GM10266 (cell line): ENCODE data around the gene GRIK4.

ENCODE experiments used
- DNase-seq: peaks from one replicate; pipeline ENCODE4 v3.0.0; 2012; ENCODE audit errors: extremely low spot score
- TF ChIP-seq, protein P1 (sequence below): IDR thresholded peaks from 2 replicates; pipeline ENCODE4 v1.5.1; 2012; ENCODE audit warnings: mild to moderate bottlenecking, low read depth; ENCODE audit not compliant: control insufficient read depth, insufficient read depth; ENCODE audit errors: missing control alignments

GRIK4 gene

DNA sequence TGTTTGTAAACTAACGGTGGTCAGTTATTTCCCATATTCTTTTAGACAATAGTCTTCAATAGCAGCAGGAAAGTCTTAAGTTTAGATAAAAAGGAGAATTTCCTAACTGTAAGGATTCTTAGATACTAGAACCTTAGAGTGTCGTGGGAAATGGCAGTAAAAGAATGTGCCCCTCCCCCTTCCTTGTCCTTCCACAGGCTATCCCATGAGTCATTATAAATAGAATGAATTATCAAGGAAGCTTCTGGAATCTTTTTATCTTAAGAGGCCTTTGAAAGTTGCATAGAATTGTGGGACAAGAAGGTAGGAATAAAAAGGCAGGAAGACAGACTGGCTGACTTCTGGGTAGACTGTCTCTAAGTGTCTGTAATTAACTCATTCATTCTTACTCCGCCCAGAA, 347.2 kb downstream of the GRIK4 start:
- no peak for DNase-seq
- TF ChIP-seq, protein P1, sequence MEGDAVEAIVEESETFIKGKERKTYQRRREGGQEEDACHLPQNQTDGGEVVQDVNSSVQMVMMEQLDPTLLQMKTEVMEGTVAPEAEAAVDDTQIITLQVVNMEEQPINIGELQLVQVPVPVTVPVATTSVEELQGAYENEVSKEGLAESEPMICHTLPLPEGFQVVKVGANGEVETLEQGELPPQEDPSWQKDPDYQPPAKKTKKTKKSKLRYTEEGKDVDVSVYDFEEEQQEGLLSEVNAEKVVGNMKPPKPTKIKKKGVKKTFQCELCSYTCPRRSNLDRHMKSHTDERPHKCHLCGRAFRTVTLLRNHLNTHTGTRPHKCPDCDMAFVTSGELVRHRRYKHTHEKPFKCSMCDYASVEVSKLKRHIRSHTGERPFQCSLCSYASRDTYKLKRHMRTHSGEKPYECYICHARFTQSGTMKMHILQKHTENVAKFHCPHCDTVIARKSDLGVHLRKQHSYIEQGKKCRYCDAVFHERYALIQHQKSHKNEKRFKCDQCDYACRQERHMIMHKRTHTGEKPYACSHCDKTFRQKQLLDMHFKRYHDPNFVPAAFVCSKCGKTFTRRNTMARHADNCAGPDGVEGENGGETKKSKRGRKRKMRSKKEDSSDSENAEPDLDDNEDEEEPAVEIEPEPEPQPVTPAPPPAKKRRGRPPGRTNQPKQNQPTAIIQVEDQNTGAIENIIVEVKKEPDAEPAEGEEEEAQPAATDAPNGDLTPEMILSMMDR, result no peak

DNA sequence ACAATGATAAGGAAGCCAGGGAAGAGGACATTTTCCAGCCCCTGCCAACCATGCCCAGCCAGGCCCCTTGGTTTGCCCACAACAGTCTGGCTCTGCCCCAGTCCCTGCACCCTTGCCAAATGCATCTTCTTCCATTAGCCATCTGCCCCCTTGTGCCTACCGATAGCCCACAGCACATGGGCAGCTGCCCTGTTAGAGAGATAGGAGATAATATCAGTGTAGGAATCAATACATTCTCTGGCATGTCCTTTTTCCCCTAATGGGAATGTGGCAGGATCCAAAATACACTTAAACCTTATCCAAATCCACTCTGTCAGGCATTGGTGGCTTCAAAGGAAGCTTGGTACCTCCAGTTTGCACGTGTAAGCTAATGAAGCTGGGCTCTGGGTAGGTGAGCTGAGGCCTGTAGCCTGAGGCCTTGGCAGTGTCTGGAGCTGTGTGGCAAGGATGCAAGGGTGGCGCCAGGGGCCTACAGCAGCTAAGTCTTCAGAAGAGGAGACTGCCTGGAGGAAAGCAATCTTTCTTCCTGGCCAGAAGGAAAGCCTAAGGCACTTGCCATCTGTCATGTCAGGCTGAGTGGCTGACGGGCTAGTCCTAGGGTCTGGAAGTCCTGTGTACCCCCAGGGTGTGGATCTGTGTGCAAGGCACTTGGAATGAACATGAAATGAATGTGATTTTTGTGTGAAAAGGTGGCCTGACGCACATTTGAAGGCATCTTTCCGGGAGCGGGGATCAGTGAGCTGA, 348.2 kb downstream of the GRIK4 start:
- no peak for DNase-seq
- TF ChIP-seq, protein P1, result no peak

DNA sequence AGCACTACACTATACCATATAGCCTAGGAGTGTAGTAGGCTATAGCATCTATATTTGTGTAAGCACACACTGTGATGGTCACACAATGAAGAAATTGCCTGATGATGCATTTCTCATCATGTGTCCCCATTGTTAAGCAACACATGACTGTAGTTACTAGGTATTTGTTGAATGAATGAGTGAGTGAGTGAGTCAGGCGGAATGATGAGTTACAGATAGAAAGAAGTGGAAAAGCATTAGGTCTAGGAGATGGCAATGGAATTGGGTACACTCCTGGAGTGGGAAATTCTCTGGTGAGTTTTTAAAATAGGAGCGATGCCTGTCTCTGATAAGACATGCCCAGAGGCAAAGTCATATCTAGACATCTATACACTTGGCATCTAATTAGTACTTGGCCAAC, 351.8 kb downstream of the GRIK4 start:
- no peak for DNase-seq
- TF ChIP-seq, protein P1, result no peak

DNA sequence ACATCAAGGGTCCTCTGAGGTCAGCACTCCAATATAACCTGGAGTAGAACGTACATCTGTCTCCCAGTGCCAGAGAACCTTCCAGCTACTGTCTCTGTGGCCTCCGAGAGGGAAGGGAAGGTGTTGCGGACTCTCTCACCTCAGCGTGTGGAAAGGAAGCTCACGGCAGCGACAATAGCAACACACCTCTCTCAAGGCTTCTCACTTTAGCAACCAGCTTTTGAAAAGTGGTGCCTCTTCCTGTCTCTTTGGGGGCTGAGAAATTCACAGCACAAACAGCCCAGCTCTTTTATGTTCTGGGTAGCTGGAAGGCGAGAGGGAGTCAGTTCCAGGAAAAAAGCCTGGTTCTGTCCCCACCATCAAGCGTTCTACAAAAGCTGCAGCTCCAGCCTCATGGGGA, 355.5 kb downstream of the GRIK4 start:
- DNase-seq, result no peak
- TF ChIP-seq, protein P1, result no peak

DNA sequence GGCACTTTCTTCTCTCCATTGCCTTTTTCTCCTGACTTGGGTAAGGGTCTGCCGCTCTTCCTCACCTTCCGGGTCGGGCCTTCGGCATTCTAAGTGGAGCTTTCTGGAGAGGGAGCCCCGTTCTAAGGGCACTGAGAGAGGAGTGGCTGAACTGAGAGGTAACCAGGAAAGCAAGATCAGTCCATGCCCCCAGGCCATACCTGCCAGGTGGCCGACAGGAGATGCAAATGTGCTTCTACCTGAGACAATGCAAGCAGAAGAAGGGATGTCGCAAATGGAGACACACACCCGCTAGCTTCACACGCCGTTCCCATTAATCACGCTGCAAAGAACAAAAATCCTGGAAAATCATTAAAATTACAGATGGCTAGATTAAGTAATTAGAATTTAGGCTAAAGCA, 356.0 kb downstream of the GRIK4 start:
- no peak for DNase-seq
- TF ChIP-seq, protein P1, result no peak

DNA sequence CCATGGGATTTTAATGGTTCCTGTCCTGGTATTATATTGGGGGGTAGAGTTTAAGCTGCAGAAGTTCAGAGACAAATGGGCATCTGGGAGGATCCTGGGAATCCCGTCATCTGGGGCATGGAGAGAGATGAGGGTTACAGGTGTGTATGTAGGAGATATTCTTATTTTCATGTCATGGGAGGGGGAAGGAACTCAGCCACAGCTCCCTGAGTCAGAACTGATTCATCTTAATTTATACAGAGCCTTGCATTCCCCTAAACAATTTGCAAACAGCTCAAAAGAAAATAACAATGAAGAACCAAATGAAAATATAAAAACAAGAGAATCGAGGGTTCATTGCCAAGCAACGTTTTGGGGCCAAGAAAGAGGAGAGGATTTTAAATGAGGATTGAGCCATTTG, 356.4 kb downstream of the GRIK4 start:
- DNase-seq, result no peak
- TF ChIP-seq, protein P1, result no peak

DNA sequence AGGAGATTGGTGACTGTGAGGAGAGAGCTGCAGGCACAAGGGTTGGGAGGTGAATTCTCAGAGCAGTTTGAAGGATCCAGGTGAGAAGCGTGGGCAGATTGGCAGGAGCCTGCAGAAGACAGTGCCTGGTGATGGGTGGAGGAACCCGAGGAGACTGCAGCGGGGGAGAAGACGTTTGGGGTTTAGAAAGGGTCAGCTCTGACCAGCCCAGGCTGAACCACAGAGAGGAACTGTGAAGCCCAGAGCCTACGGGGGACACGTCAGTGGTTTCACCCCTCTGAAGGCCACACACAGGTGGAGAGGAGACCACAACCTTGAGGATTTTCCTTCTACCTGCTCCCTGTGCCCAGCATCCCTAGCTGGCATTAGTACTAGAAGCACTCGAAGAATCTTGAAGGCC, 357.5 kb downstream of the GRIK4 start:
- TF ChIP-seq, protein P1, result no peak
- no peak for DNase-seq
